Lung (tissue), 12 donors: Measurements from ENCODE around the gene IL1B. TPM values are rescaled to one million over a fixed set of nuclear protein-coding genes. Genes with fewer than 3 reads are reported as not detected.

Source experiments
- ATAC-seq: fragments of 200-7000 bp; cut with Tn5 transposase; one replicate; pipeline ENCODE4 v1.9.1; 2020; ENCODE audit warnings: moderate number of reproducible peaks; ENCODE audit not compliant: insufficient read depth, low FRiP score
- DNase-seq, 3 donors: peaks; one replicate each; pipeline ENCODE4 v3.0.0-alpha.2; 2013 to 2017
- H3K27ac ChIP-seq, 2 donors: one replicate each; pipeline ENCODE4 v1.5.1; 2013; ENCODE audit warnings: mild to moderate bottlenecking in 2 of 2, moderate library complexity in 2 of 2, control low read depth in 1 of 2, inconsistent platforms in 1 of 2, low read depth in 1 of 2, low read length in 1 of 2
- H3K27me3 ChIP-seq, 3 donors: one replicate each; pipeline ENCODE4 v1.5.1; 2013; ENCODE audit warnings: low read length in 2 of 3; ENCODE audit not compliant: control insufficient read depth in 3 of 3, insufficient read depth in 3 of 3
- H3K36me3 ChIP-seq, 4 donors: one replicate each; pipeline ENCODE4 v1.5.1; 2013; ENCODE audit warnings: low read length in 4 of 4, mild to moderate bottlenecking in 1 of 4, moderate library complexity in 1 of 4; ENCODE audit not compliant: control insufficient read depth in 4 of 4, insufficient read depth in 4 of 4
- H3K4me1 ChIP-seq, 5 donors: one replicate each; pipeline ENCODE4 v1.5.1; 2013; ENCODE audit warnings: low read length in 5 of 5, mild to moderate bottlenecking in 2 of 5, moderate library complexity in 1 of 5; ENCODE audit not compliant: control insufficient read depth in 5 of 5, insufficient read depth in 5 of 5
- H3K4me3 ChIP-seq: one replicate; pipeline ENCODE4 v1.5.1; 2013; ENCODE audit warnings: mild to moderate bottlenecking, control low read depth, moderate library complexity
- H3K9ac ChIP-seq, 2 donors: one replicate each; pipeline ENCODE4 v1.5.1; 2013; ENCODE audit warnings: low read length in 2 of 2, control low read depth in 1 of 2; ENCODE audit not compliant: insufficient read depth in 1 of 2
- H3K9me3 ChIP-seq, 4 donors: one replicate each; pipeline ENCODE4 v1.5.1; 2013; ENCODE audit warnings: low read length in 3 of 4, mild to moderate bottlenecking in 1 of 4, moderate library complexity in 1 of 4; ENCODE audit not compliant: control insufficient read depth in 4 of 4, insufficient read depth in 3 of 4
- WGBS, 2 donors: extraction: QIAGEN DNeasy Blood & Tissue Kit; methylation state at CpG; one replicate each; pipeline ENCODE4 v1.1.7; 2013; 5-methylcytosine and 5-hydroxymethylcytosine counted together
- polyA plus RNA-seq, 2 donors: library from polyadenylated mRNA; stranded (reverse); fragments of 200-250 nt; gene quantifications; one replicate each; pipeline ENCODE4 v1.2.1, GENCODE V29; 2013
- total RNA-seq, 2 donors: library from RNA; depleted of rRNA in 1 of 2; stranded (reverse); fragments of >200 nt in 1 of 2; gene quantifications; one replicate each; pipeline ENCODE4 v1.2.1, GENCODE V29; 2014 to 2021
- TF ChIP-seq, protein P1 (sequence below): IDR thresholded peaks from 2 replicates; pipeline ENCODE4 v1.5.1; 2012; ENCODE audit warnings: mild to moderate bottlenecking; ENCODE audit errors: control extremely low read depth, extremely low read depth
- donor health status: control.
- donor health status: control.
- donor health status: Bipolar disorder and iron deficiency.
- donor health status: healthy.
- donor health status: DM: yes; HTN: yes; CAD: no.

IL1B gene
- total and polyA plus RNA-seq, 4 donors, result 3.8 to 482 (median 13.2) TPM

DNA sequence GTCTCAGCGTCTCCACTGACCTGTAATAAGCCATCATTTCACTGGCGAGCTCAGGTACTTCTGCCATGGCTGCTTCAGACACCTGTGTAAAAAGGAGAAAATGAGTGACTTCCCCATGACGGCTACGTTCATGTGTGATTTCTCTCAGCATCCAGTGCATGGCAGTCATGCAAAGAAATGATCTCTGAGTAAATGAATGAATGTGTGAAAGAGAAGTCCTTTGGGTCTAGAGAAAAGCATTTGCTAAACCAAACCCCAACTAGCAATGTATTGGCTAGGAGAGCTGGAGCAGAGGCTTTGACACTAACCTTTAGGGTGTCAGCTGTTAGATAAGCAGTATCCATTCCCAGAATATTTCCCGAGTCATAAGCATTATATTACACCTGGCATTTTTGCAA lies 417 bp downstream of the IL1B start:
- ATAC-seq, result no peak
- WGBS, 2 donors, result 27 to 64% methylated on average over 5 of the region's 5 CpGs
- H3K27ac ChIP-seq, result no peak overlapping the region
- no peaks in the 10 kb centered on the region for H3K36me3 ChIP-seq
- H3K9me3 ChIP-seq, result no peaks in the 10 kb centered on the region
- H3K4me3 ChIP-seq, result no peak overlapping the region
- no peak overlapping the region for H3K9ac ChIP-seq
- TF ChIP-seq, protein P1, sequence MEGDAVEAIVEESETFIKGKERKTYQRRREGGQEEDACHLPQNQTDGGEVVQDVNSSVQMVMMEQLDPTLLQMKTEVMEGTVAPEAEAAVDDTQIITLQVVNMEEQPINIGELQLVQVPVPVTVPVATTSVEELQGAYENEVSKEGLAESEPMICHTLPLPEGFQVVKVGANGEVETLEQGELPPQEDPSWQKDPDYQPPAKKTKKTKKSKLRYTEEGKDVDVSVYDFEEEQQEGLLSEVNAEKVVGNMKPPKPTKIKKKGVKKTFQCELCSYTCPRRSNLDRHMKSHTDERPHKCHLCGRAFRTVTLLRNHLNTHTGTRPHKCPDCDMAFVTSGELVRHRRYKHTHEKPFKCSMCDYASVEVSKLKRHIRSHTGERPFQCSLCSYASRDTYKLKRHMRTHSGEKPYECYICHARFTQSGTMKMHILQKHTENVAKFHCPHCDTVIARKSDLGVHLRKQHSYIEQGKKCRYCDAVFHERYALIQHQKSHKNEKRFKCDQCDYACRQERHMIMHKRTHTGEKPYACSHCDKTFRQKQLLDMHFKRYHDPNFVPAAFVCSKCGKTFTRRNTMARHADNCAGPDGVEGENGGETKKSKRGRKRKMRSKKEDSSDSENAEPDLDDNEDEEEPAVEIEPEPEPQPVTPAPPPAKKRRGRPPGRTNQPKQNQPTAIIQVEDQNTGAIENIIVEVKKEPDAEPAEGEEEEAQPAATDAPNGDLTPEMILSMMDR, result no peak
- peaks cover 0 to 6% (median 0%) of the 10 kb centered on the region in 5 donors for H3K4me1 ChIP-seq
- H3K27me3 ChIP-seq, result no peaks in the 10 kb centered on the region
- DNase-seq, result no peak

DNA sequence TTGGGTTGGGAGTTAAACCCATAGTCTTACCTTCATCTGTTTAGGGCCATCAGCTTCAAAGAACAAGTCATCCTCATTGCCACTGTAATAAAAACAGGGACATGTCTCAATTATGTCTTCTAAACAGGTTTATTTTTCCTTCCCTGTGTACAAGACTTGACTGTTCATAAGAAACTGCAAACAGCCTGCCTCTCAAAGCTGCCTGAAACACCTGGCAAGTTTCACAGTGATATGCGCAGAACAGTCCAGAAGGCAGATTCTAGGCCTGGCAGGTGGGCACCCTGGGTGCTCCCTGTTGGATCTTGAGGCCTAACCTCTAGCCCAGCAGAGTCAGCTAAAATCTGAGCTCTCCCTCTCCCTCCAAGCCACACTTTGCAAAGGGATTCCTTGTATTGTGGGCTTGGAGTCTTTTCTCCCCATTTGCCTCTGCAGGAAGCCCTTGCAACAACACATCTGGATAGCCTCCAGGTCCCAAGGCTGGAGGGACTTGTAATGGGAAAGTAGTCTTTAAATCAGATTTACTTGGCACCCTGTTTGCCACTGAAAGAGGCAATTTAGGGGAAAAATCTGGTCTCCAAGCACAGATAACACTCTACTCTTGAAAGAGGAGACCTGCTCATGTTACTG lies 930 bp downstream of the IL1B start:
- no peaks in the 10 kb centered on the region for H3K36me3 ChIP-seq
- no peak overlapping the region for H3K9ac ChIP-seq
- ATAC-seq, result no peak
- no peak overlapping the region for H3K4me3 ChIP-seq
- no peak overlapping the region for H3K27ac ChIP-seq
- peaks cover 0 to 6% (median 0%) of the 10 kb centered on the region in 5 donors for H3K4me1 ChIP-seq
- TF ChIP-seq, protein P1, result no peak
- DNase-seq, result no peak
- 79 to 83% methylated on average over 1 of the region's 1 CpG for WGBS, 2 donors
- H3K27me3 ChIP-seq, result no peaks in the 10 kb centered on the region
- H3K9me3 ChIP-seq, result no peaks in the 10 kb centered on the region

DNA sequence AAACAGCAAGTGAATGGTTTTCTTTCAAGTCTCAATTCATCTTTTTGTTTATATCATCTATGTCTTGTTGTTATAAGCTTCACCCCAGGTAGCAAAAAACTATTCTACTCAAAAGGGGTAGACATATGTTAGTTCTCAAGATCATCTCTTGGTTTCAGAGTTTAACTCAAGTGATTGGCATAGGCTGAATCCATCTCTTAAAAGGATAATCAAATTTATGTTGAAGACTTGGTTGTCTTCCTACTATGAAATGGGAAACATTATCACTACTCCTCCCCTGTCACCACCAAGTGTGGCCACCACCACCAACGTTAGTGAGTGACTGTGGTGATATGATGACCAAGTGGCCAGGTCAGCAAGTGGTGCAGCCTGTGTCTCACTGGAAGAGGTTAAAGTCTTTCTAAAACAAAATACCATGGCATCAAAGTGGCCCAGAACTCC lies 1.5 kb downstream of the IL1B start:
- no peak overlapping the region for H3K4me3 ChIP-seq
- 33 to 65% methylated on average over 1 of the region's 1 CpG for WGBS, 2 donors
- TF ChIP-seq, protein P1, result no peak
- H3K9me3 ChIP-seq, result no peaks in the 10 kb centered on the region
- no peak for DNase-seq
- no peaks in the 10 kb centered on the region for H3K27me3 ChIP-seq
- no peak for ATAC-seq
- H3K27ac ChIP-seq, result no peak overlapping the region
- no peak overlapping the region for H3K9ac ChIP-seq
- no peaks in the 10 kb centered on the region for H3K36me3 ChIP-seq
- peaks cover 0 to 6% (median 0%) of the 10 kb centered on the region in 5 donors for H3K4me1 ChIP-seq
